Neural progenitor cell (in vitro differentiated cells): Measurements from ENCODE around the gene SDF4. TPM values are rescaled to one million over a fixed set of nuclear protein-coding genes. Genes with fewer than 3 reads are reported as not detected.

Experiments
- DNase-seq: peaks from one replicate; pipeline ENCODE4 v3.0.0-alpha.2; 2016; ENCODE audit warnings: low spot score
- H2AFZ ChIP-seq: fragments of 200-600 bp; sonication (generic); replicated peaks from 2 replicates; pipeline ENCODE4 v1.6.1; 2016; ENCODE audit warnings: antibody characterized with exemption
- H3F3A ChIP-seq: fragments of 200-600 bp; sonication (generic); 2 replicates; pipeline ENCODE4 v1.6.1; 2016; ENCODE audit warnings: antibody characterized with exemption, low read depth
- H3K27ac ChIP-seq: fragments of 200-600 bp; sonication (generic); 2 replicates; pipeline ENCODE4 v1.5.1; 2016; ENCODE audit warnings: mild to moderate bottlenecking
- H3K27me3 ChIP-seq: fragments of 200-600 bp; sonication (generic); 2 replicates; pipeline ENCODE4 v1.6.1; 2016; ENCODE audit warnings: mild to moderate bottlenecking, moderate library complexity
- H3K36me3 ChIP-seq: fragments of 200-600 bp; sonication (generic); 2 replicates; pipeline ENCODE4 v1.5.1; 2016
- H3K4me1 ChIP-seq: fragments of 200-600 bp; sonication (generic); 2 replicates; pipeline ENCODE4 v1.6.1; 2016; ENCODE audit warnings: mixed run types
- H3K4me2 ChIP-seq: fragments of 200-600 bp; sonication (generic); 2 replicates; pipeline ENCODE4 v1.6.1; 2016
- H3K4me3 ChIP-seq: fragments of 200-600 bp; sonication (generic); 2 replicates; pipeline ENCODE4 v1.5.1; 2016
- H3K79me2 ChIP-seq: fragments of 200-600 bp; sonication (generic); 2 replicates; pipeline ENCODE4 v1.6.1; 2016; ENCODE audit warnings: low read depth
- H3K9ac ChIP-seq: fragments of 200-600 bp; sonication (generic); 2 replicates; pipeline ENCODE4 v1.6.1; 2016
- H3K9me3 ChIP-seq: fragments of 200-600 bp; sonication (generic); 2 replicates; pipeline ENCODE4 v1.5.1; 2016; ENCODE audit warnings: low read depth
- H4K20me1 ChIP-seq: fragments of 200-600 bp; sonication (generic); 2 replicates; pipeline ENCODE4 v1.6.1; 2016; ENCODE audit warnings: low read depth
- H3K27ac Mint-ChIP-seq: 3 replicates; pipeline ENCODE4 v1.8.0; 2021; ENCODE audit warnings: mixed read lengths
- H3K27me3 Mint-ChIP-seq: 2 replicates; pipeline ENCODE4 v1.8.0; 2022; ENCODE audit warnings: low read depth, mild to moderate bottlenecking, inconsistent platforms, moderate library complexity, mixed read lengths; ENCODE audit not compliant: insufficient read depth
- H3K36me3 Mint-ChIP-seq: 3 replicates; pipeline ENCODE4 v1.8.0; 2021; ENCODE audit warnings: mixed read lengths
- H3K4me1 Mint-ChIP-seq: 3 replicates; pipeline ENCODE4 v1.8.0; 2021; ENCODE audit warnings: mixed read lengths
- H3K4me3 Mint-ChIP-seq: 3 replicates; pipeline ENCODE4 v1.8.0; 2021; ENCODE audit warnings: mild to moderate bottlenecking, moderate library complexity, mixed read lengths
- H3K9me3 Mint-ChIP-seq: 3 replicates; pipeline ENCODE4 v1.8.0; 2020; ENCODE audit warnings: mixed read lengths
- EZH2 ChIP-seq: fragments of 200-600 bp; sonication (generic); IDR thresholded peaks from 2 replicates; pipeline ENCODE4 v1.6.1; 2017; ENCODE audit warnings: antibody characterized with exemption, mild to moderate bottlenecking, moderate library complexity
- EZH2phosphoT487 ChIP-seq: fragments of 200-600 bp; sonication (generic); IDR thresholded peaks from 2 replicates; pipeline ENCODE4 v1.6.1; 2017; ENCODE audit warnings: antibody characterized with exemption
- total RNA-seq: library from RNA; depleted of rRNA; stranded (reverse); fragments of >200 nt; gene quantifications from 2 replicates; pipeline ENCODE4 v1.2.3, GENCODE V29; 2015; ENCODE audit warnings: low replicate concordance
- TF ChIP-seq, protein P1 (sequence below): fragments of 200-600 bp; sonication (generic); IDR thresholded peaks from 2 replicates; pipeline ENCODE4 v1.5.1; 2017; ENCODE audit warnings: antibody characterized with exemption, mild to moderate bottlenecking

The SDF4 gene
- total RNA-seq, 1 donor from 2014 or later: 16.6 TPM

DNA sequence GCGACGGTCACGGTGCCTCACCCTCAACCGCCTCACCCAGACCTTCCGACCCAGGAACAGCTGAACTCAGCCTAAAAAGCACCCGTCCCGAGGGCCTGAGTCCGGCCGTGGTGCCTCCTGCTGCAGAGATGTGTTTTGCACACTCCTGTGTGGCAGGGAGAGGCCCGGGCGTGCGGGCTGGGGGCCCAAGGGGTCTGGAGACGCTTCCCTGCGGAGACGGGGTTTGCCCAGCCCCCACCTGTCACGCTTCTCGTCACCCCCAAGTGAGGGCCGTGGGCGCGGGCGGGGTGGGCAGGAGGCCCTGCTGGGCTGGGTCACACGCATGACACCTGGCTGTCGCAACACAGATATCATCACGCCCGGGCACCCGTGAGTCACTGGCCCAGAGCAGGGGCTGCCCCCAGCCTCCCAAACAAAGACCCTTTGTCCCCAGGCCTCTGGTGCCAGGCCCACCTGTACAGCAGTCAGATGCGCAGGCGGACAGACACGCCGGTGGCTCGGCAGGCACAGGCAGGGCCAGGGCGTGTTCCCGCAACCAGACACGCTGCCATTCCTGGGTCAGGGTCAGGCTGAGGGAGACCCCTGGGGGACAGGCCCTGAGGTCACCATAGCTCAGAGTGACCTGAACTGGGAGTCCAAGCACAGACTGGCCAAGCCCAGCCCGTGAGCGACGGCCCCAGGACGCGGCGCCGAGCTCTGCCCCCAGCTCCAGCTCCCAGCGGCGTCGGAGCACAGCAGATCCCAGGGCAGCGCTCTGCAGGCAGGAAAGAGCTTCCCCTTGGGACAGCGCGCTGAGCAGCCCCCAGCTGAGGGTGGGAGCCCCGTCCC, 6.3 kb upstream of the SDF4 start:
- Histone ChIP-seq H3K27ac (no peak overlapping the region), H3K4me1 (peaks cover 9% of the 10 kb centered on the region), H3K9me3 (no peaks in the 10 kb centered on the region), H3K27me3 (no peaks in the 10 kb centered on the region), H4K20me1 (peaks cover 18% of the 10 kb centered on the region), H3K4me3 (no peak overlapping the region), H3F3A (peaks cover 7% of the 10 kb centered on the region), H3K9ac (no peak overlapping the region), H3K4me2 (no peak overlapping the region), H3K79me2 (peaks cover 19% of the 10 kb centered on the region), H3K36me3 (no peaks in the 10 kb centered on the region), H2AFZ (no peak overlapping the region)
- Mint-ChIP-seq H3K27me3 (peaks cover 2% of the 10 kb centered on the region), H3K9me3 (peaks cover 3% of the 10 kb centered on the region), H3K4me3 (no peak overlapping the region), H3K4me1 (peaks cover 17% of the 10 kb centered on the region), H3K27ac (no peak overlapping the region), H3K36me3 (peaks cover 11% of the 10 kb centered on the region)
- TF ChIP-seq, protein P1, sequence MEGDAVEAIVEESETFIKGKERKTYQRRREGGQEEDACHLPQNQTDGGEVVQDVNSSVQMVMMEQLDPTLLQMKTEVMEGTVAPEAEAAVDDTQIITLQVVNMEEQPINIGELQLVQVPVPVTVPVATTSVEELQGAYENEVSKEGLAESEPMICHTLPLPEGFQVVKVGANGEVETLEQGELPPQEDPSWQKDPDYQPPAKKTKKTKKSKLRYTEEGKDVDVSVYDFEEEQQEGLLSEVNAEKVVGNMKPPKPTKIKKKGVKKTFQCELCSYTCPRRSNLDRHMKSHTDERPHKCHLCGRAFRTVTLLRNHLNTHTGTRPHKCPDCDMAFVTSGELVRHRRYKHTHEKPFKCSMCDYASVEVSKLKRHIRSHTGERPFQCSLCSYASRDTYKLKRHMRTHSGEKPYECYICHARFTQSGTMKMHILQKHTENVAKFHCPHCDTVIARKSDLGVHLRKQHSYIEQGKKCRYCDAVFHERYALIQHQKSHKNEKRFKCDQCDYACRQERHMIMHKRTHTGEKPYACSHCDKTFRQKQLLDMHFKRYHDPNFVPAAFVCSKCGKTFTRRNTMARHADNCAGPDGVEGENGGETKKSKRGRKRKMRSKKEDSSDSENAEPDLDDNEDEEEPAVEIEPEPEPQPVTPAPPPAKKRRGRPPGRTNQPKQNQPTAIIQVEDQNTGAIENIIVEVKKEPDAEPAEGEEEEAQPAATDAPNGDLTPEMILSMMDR: no peak
- no peak for TF ChIP-seq EZH2phosphoT487
- no peak for TF ChIP-seq EZH2
- no peak for DNase-seq

DNA sequence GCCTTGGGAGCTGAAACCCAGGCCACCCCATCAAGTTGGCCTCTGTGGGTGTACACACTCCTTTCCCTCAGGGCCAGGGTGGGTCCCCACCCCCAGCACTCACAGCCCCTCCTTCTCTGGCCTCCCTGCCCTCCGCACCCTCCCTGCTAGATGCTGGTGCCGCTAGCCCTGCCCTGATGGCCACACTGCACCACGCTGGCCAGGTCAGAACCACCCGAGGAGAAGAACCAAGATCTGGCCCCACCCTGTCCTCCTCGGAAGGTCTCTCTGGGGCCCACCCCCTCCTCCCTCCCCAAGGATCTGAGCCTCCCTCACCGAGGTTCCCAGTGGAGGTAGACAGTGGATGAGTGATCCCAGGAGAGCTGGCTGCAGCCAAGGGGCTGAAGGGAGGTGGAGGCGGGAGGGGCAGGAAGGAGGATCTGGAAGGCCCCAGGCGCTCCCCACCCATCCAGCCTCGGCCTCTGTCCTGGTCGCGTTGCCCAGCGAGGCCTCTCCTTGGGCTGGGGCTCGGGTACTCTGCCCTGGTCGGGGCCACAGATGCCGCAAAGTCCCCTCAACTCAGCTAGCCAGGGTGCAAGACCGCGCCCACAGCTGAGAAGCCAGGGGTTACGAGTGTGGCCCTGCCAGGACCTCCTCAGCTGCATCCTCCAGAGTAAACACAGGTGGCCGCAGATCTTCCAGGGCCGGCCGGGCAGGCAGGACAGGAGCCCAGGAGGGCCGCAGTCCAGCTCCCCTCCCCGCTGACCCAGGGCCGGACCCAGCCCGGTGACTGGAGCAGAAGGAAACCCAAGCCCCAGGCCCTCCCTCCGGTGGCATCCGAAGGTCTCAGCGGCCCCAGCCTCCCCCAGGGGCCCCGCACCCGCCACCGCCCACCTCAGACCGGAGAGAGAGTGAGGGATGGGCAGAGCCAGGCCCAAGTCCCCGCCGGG, 5.4 kb upstream of the SDF4 start:
- peaks cover 11% of the 10 kb centered on the region for H3K36me3 Mint-ChIP-seq
- DNase-seq: no peak
- Histone ChIP-seq H2AFZ (no peak overlapping the region), H3K27me3 (no peaks in the 10 kb centered on the region), H3K36me3 (no peaks in the 10 kb centered on the region), H3K27ac (no peak overlapping the region), H3K9ac (no peak overlapping the region), H3K79me2 (peaks cover 26% of the 10 kb centered on the region), H3K4me2 (no peak overlapping the region), H3K4me3 (no peak overlapping the region), H3K4me1 (peaks cover 9% of the 10 kb centered on the region), H4K20me1 (peaks cover 18% of the 10 kb centered on the region), H3F3A (peaks cover 7% of the 10 kb centered on the region), H3K9me3 (no peaks in the 10 kb centered on the region)
- peaks cover 2% of the 10 kb centered on the region for H3K27me3 Mint-ChIP-seq
- H3K4me1 Mint-ChIP-seq: peaks cover 17% of the 10 kb centered on the region
- no peak overlapping the region for H3K27ac Mint-ChIP-seq
- peaks cover 3% of the 10 kb centered on the region for H3K9me3 Mint-ChIP-seq
- TF ChIP-seq EZH2 (no peak), EZH2phosphoT487 (no peak)
- TF ChIP-seq, protein P1: no peak
- no peak overlapping the region for H3K4me3 Mint-ChIP-seq

DNA sequence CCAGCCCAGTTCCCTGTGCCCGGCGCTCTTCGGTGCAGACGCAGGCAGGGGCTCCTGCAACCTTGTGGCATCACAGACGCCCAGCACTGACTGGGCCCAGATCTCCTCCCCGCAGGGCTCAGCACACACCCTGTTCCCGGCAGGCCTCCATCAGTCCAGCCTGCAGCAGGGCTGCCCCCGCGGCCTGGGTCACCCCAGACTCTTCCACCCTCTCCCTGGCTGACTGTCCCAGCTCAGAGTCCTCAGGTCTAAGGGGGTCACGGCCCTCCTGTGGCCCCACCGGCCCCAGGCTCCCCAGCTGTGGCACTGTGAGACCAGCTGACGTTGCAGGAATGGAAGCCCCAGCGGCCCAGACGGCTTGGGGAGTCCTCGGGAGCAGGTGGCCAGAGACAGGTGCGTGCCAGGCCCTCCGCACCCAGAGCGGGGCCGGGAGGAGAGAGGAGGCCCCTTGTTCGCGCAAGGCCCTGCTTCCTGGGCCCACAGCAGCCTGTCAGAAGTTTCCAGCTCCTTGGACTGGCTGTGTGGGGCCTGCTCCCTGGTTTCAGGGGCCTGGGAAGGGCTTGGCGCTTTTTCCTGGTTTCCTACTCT, 4.5 kb upstream of the SDF4 start:
- Mint-ChIP-seq H3K4me1 (peaks cover 17% of the 10 kb centered on the region), H3K27me3 (peaks cover 2% of the 10 kb centered on the region)

More for the DNA sequence above, 4.5 kb upstream of the SDF4 start:
- Mint-ChIP-seq H3K4me3 (no peak overlapping the region), H3K9me3 (peaks cover 3% of the 10 kb centered on the region), H3K36me3 (peaks cover 11% of the 10 kb centered on the region), H3K27ac (no peak overlapping the region)
- no peaks in the 10 kb centered on the region for H3K27me3 ChIP-seq
- H3K4me1 ChIP-seq: peaks cover 9% of the 10 kb centered on the region
- peaks cover 27% of the 10 kb centered on the region for H3K79me2 ChIP-seq
- TF ChIP-seq EZH2phosphoT487: no peak
- no peak for TF ChIP-seq EZH2
- TF ChIP-seq, protein P1: no peak
- peaks cover 18% of the 10 kb centered on the region for H4K20me1 ChIP-seq
- H3K9ac ChIP-seq: no peak overlapping the region
- peak overlapping the region; percentile 63 for H3K27ac ChIP-seq
- H2AFZ ChIP-seq: no peak overlapping the region
- no peak for DNase-seq
- H3K36me3 ChIP-seq: no peaks in the 10 kb centered on the region
- no peaks in the 10 kb centered on the region for H3K9me3 ChIP-seq
- H3K4me2 ChIP-seq: no peak overlapping the region
- peaks cover 7% of the 10 kb centered on the region for H3F3A ChIP-seq
- no peak overlapping the region for H3K4me3 ChIP-seq
